Measurements from ENCODE around the gene USP12.

USP12 gene

DNA sequence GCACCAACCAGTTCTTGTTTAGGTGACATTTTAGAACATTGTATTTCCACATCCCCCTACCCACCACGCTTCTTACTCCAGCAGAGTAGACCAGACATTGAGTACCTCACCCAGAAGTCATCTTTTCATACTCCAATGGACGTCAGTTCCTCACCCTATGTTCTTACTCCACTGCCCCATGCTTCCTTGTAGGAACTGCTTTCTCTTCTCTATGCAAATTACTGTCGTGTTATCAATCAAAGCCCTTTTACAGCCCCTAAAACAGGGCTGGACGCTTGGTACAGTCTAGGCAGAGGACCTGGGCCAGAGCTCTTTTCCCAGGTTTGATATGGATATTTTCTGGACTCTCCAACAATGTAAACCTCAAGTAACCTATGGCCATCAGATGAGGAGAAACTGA lies 58.2 kb downstream of the USP12 start:
- Histone ChIP-seq H3K4me1 (ENCODE audit: insufficient read depth, low read length, poor library complexity, severe bottlenecking) (no peaks in the 10 kb centered on the region), H3K9ac (ENCODE audit: low read depth, low read length, poor library complexity, severe bottlenecking) (no peak overlapping the region), H3K9me3 (ENCODE audit: insufficient read depth, low read depth, low read length) (no peaks in the 10 kb centered on the region), H3K79me2 (ENCODE audit: insufficient read depth, low read length) (peaks cover 84% of the 10 kb centered on the region), H3F3A (ENCODE audit: low read depth) (no peaks in the 10 kb centered on the region), H3K36me3 (ENCODE audit: insufficient read depth, low read length) (peaks cover 42% of the 10 kb centered on the region), H3K4me2 (ENCODE audit: low read depth, low read length, poor library complexity, severe bottlenecking) (no peak overlapping the region), H3K27me3 (ENCODE audit: insufficient read depth, low read length, poor library complexity, severe bottlenecking) (no peaks in the 10 kb centered on the region), H3K9me2 (replicated peaks; ENCODE audit: low read depth, low read length) (no peaks in the 10 kb centered on the region), H4K20me1 (ENCODE audit: insufficient read depth, low read length, poor library complexity, severe bottlenecking) (peaks cover 39% of the 10 kb centered on the region), H2AFZ (ENCODE audit: low read length) (no peak overlapping the region), H3K4me3 (ENCODE audit: low read length, poor library complexity, severe bottlenecking) (no peak overlapping the region)
- TF ChIP-seq, protein P1, sequence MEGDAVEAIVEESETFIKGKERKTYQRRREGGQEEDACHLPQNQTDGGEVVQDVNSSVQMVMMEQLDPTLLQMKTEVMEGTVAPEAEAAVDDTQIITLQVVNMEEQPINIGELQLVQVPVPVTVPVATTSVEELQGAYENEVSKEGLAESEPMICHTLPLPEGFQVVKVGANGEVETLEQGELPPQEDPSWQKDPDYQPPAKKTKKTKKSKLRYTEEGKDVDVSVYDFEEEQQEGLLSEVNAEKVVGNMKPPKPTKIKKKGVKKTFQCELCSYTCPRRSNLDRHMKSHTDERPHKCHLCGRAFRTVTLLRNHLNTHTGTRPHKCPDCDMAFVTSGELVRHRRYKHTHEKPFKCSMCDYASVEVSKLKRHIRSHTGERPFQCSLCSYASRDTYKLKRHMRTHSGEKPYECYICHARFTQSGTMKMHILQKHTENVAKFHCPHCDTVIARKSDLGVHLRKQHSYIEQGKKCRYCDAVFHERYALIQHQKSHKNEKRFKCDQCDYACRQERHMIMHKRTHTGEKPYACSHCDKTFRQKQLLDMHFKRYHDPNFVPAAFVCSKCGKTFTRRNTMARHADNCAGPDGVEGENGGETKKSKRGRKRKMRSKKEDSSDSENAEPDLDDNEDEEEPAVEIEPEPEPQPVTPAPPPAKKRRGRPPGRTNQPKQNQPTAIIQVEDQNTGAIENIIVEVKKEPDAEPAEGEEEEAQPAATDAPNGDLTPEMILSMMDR (conservative IDR thresholded peaks at IDR 0.05; ENCODE audit: low read length): no peak

DNA sequence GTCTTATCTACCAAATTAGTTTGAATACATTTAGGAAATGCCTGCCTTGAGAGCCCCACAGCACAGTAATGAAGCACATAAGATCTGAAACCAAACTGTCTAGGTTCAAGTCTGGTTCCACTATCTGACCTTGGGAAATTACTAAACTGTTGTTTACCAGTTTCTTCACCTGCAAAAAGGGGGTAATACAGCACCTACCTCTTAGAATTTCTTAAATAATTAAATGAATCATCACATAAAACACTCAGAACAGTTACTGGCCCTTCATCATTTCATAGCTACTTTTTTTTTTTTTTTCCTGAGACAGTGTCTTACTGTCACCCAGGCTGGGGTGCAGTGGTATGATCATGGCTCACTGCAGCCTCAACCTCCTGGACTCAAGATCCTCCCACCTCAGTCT lies 59.6 kb downstream of the USP12 start:
- Histone ChIP-seq H3K9ac (ENCODE audit: low read depth, low read length, poor library complexity, severe bottlenecking) (no peak overlapping the region), H2AFZ (ENCODE audit: low read length) (no peak overlapping the region), H3K4me3 (ENCODE audit: low read length, poor library complexity, severe bottlenecking) (no peak overlapping the region), H3K9me2 (replicated peaks; ENCODE audit: low read depth, low read length) (no peaks in the 10 kb centered on the region), H4K20me1 (ENCODE audit: insufficient read depth, low read length, poor library complexity, severe bottlenecking) (peaks cover 25% of the 10 kb centered on the region), H3K4me2 (ENCODE audit: low read depth, low read length, poor library complexity, severe bottlenecking) (no peak overlapping the region), H3K36me3 (ENCODE audit: insufficient read depth, low read length) (peaks cover 44% of the 10 kb centered on the region), H3K4me1 (ENCODE audit: insufficient read depth, low read length, poor library complexity, severe bottlenecking) (no peaks in the 10 kb centered on the region), H3K9me3 (ENCODE audit: insufficient read depth, low read depth, low read length) (no peaks in the 10 kb centered on the region), H3K27me3 (ENCODE audit: insufficient read depth, low read length, poor library complexity, severe bottlenecking) (no peaks in the 10 kb centered on the region), H3F3A (ENCODE audit: low read depth) (no peaks in the 10 kb centered on the region), H3K79me2 (ENCODE audit: insufficient read depth, low read length) (peaks cover 74% of the 10 kb centered on the region)
- TF ChIP-seq, protein P1 (conservative IDR thresholded peaks at IDR 0.05; ENCODE audit: low read length): no peak
- TF ChIP-seq EZH2phosphoT487 (IDR thresholded peaks at IDR 0.05; ENCODE audit: borderline replicate concordance): no peak

DNA sequence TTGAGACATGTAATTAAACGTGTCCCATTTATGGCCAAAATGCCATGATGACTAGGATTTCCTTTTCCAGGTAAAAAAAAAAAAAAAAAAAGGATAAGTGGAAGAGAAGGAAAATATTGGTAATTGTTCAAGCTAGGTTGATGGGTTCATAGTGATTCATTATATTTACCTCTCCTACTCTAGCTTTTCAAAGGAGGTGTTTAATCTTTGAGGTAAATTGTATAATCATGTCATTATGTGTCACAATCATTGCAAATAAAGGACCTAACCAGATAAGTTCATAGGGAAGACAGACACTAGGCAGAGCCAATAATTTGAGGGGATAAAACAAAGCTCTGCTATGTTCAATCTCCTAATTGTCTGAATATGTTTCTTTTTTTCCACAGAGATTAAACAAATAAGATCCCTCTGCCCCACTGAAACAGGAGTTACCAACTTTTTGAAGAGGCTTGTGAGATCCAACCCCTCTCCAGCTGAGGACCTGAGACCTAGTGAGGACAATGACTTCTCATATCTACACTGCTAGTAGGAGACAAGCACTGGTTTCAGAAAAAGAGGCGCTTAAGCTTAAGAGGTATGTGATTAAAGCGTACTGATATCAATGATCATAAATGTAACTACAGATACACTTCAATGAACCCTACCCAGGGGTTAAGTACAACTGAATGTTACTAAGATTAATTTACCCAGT lies 61.4 kb downstream of the USP12 start:
- no peak overlapping the region for H2AFZ ChIP-seq (ENCODE audit: low read length)
- H3K79me2 ChIP-seq (ENCODE audit: insufficient read depth, low read length): peaks cover 70% of the 10 kb centered on the region
- H3K9me2 ChIP-seq (replicated peaks; ENCODE audit: low read depth, low read length): no peaks in the 10 kb centered on the region
- peaks cover 14% of the 10 kb centered on the region for H4K20me1 ChIP-seq (ENCODE audit: insufficient read depth, low read length, poor library complexity, severe bottlenecking)
- H3K36me3 ChIP-seq (ENCODE audit: insufficient read depth, low read length): peaks cover 43% of the 10 kb centered on the region
- no peaks in the 10 kb centered on the region for H3F3A ChIP-seq (ENCODE audit: low read depth)
- H3K4me2 ChIP-seq (ENCODE audit: low read depth, low read length, poor library complexity, severe bottlenecking): no peak overlapping the region
- no peaks in the 10 kb centered on the region for H3K9me3 ChIP-seq (ENCODE audit: insufficient read depth, low read depth, low read length)
- TF ChIP-seq, protein P1 (conservative IDR thresholded peaks at IDR 0.05; ENCODE audit: low read length): no peak
- no peak overlapping the region for H3K9ac ChIP-seq (ENCODE audit: low read depth, low read length, poor library complexity, severe bottlenecking)
- no peak overlapping the region for H3K4me3 ChIP-seq (ENCODE audit: low read length, poor library complexity, severe bottlenecking)
- no peaks in the 10 kb centered on the region for H3K27me3 ChIP-seq (ENCODE audit: insufficient read depth, low read length, poor library complexity, severe bottlenecking)
- no peaks in the 10 kb centered on the region for H3K4me1 ChIP-seq (ENCODE audit: insufficient read depth, low read length, poor library complexity, severe bottlenecking)

Data from Loucy (cell line).